AG04450 (cell line): ENCODE results near the gene HOXA9. TPM values are rescaled to one million over a fixed set of nuclear protein-coding genes. Genes with fewer than 3 reads are reported as not detected.

ENCODE experiments used
- CTCF ChIA-PET: fragments of 300-600, 350-600 bp; formaldehyde crosslinking; extraction: SDS; loops from one replicate; lab custom pipeline; 2022; ENCODE audit warnings: antibody characterized with exemption, inconsistent platforms; lab: Charles Lee
- POLR2A ChIA-PET: fragments of 350-600 bp; formaldehyde crosslinking; extraction: SDS; loops from one replicate; lab custom pipeline; 2021; ENCODE audit warnings: antibody characterized with exemption, inconsistent platforms; lab: Yijun Ruan, JAX
- DNase-seq: peaks from one replicate; pipeline ENCODE4 v3.0.0-alpha.2; 2011; ENCODE audit warnings: low read depth, low spot score
- H3K27ac ChIP-seq: one replicate; pipeline ENCODE4 v1.5.1; 2012; ENCODE audit warnings: low read depth, low read length, control low read depth
- H3K27me3 ChIP-seq: one replicate; pipeline ENCODE4 v1.6.0; 2012; ENCODE audit warnings: low read length; ENCODE audit not compliant: control insufficient read depth, insufficient read depth
- H3K4me3 ChIP-seq: 2 replicates; pipeline ENCODE4 v1.5.1; 2011; ENCODE audit warnings: mild to moderate bottlenecking, low read depth, low read length, control low read depth
- H3K9me3 ChIP-seq: 2 replicates; pipeline ENCODE4 v1.5.1; 2012; ENCODE audit warnings: low read length; ENCODE audit not compliant: control insufficient read depth, insufficient read depth
- CTCF ChIP-seq: IDR thresholded peaks from 2 replicates; pipeline ENCODE4 v1.5.1; 2011; ENCODE audit warnings: low read depth, low read length, control low read depth, inconsistent platforms
- polyA plus RNA-seq: library from polyadenylated mRNA; depleted of rRNA; stranded (reverse); fragments of >200 nt; gene quantifications from 2 replicates; pipeline ENCODE4 v1.2.3, GENCODE V29; 2011

HOXA9 gene
- polyA plus RNA-seq, 1 experiment = 1.5 TPM

GRCh38 chr7:27200761-27201579 lies 35.6 kb upstream of the HOXA9 start:
- Histone ChIP-seq H3K27ac (no peak overlapping the region), H3K27me3 (peaks cover 88% of the 10 kb centered on the region), H3K4me3 (no peak overlapping the region), H3K9me3 (peaks cover 15% of the 10 kb centered on the region; the same call in 1 of the 2 replicates)
- CTCF ChIA-PET = interaction anchor here (1.1 to 1.9 kb wide), 2 partner anchors 22 to 376 kb away, joined by 3 to 4 read pairs; no protein-coding TSS in a partner anchor
- DNase-seq = no peak
- no peak for TF ChIP-seq CTCF
- POLR2A ChIA-PET = no interaction called here

- Histone ChIP-seq H3K9me3 (peaks cover 9% of the 10 kb centered on the region; the same call in 1 of the 2 replicates), H3K4me3 (no peak within 1 kb of the TSS), H3K27ac (no peak within 1 kb of the TSS), H3K27me3 (peaks cover 84% of the 10 kb centered on the region)
- no peak for DNase-seq
- CTCF ChIA-PET = interaction anchor here (1.4 kb wide), 1 partner anchor 721 kb away, joined by 5 read pairs; no protein-coding TSS in a partner anchor
- TF ChIP-seq CTCF = no peak
- POLR2A ChIA-PET = no interaction called here
These were observed 34.8 kb upstream of the HOXA9 start, which contains the start of gene HOXA13 for GRCh38 chr7:27199849-27200760. TSS of gene HOXA13 (minus strand) at chr7:27200091. CDS start at chr7:27200077, 14 bp downstream.

- H3K27ac ChIP-seq = no peak overlapping the region
- no peak for DNase-seq
- H3K9me3 ChIP-seq = peaks cover 9% of the 10 kb centered on the region; the same call in 1 of the 2 replicates
- ChIA-PET POLR2A (no interaction called here), CTCF (interaction anchor here (0.6 to 1.4 kb wide), 5 partner anchors 575 to 885 kb away, joined by 3 to 5 read pairs (median 3); no protein-coding TSS in a partner anchor)
- peaks cover 83% of the 10 kb centered on the region for H3K27me3 ChIP-seq
- H3K4me3 ChIP-seq = no peak overlapping the region
- no peak for TF ChIP-seq CTCF
These were observed 33.8 kb upstream of the HOXA9 start for GRCh38 chr7:27198871-27199801.

GRCh38 chr7:27198138-27198841 lies 33.0 kb upstream of the HOXA9 start:
- H3K4me3 ChIP-seq = no peak overlapping the region
- ChIA-PET CTCF (interaction anchor here (0.6 to 1.2 kb wide), 3 partner anchors 576 to 886 kb away, joined by 3 read pairs; no protein-coding TSS in a partner anchor), POLR2A (no interaction called here)
- TF ChIP-seq CTCF = no peak
- H3K9me3 ChIP-seq = peaks cover 9% of the 10 kb centered on the region; the same call in 1 of the 2 replicates
- DNase-seq = no peak
- H3K27ac ChIP-seq = no peak overlapping the region
- peaks cover 83% of the 10 kb centered on the region for H3K27me3 ChIP-seq
